Measurements from ENCODE around the gene NAV2. TPM values are rescaled to one million over a fixed set of nuclear protein-coding genes. Genes with fewer than 3 reads are reported as not detected.
"Not testable (repeated sequence)": the region's sequence is repeated elsewhere in the genome, so short reads cannot be mapped to it uniquely, and the experiment has no call there.

Gene NAV2
- polyA plus RNA-seq, 1 donor = 89.1 TPM

- DNase-seq = no peak
These were observed 193.5 kb downstream of the NAV2 start for GRCh38 chr11:19906126-19906525.

GRCh38 chr11:19907008-19907579, 194.5 kb downstream of the NAV2 start:
- no peak for DNase-seq

- no peak for DNase-seq
These were observed 195.2 kb downstream of the NAV2 start for GRCh38 chr11:19907839-19908238.

- no peak for DNase-seq
These were observed 198.3 kb downstream of the NAV2 start for GRCh38 chr11:19910931-19911330.

GRCh38 chr11:19912115-19912957, 199.7 kb downstream of the NAV2 start:
- DNase-seq = no peak

GRCh38 chr11:19912958-19913892, 200.6 kb downstream of the NAV2 start:
- DNase-seq = no peak

GRCh38 chr11:19913893-19914249, 201.2 kb downstream of the NAV2 start:
- DNase-seq = no peak

- no peak for DNase-seq
These were observed 203.2 kb downstream of the NAV2 start for GRCh38 chr11:19915808-19916207.

- no peak for DNase-seq
These were observed 204.4 kb downstream of the NAV2 start for GRCh38 chr11:19917069-19917468.

- no peak for DNase-seq
These were observed 205.8 kb downstream of the NAV2 start for GRCh38 chr11:19918302-19919049.

- DNase-seq = no peak
These were observed 206.5 kb downstream of the NAV2 start for GRCh38 chr11:19919050-19919561.

GRCh38 chr11:19920982-19921381, 208.3 kb downstream of the NAV2 start:
- no peak for DNase-seq

GRCh38 chr11:19921976-19922688, 209.5 kb downstream of the NAV2 start:
- no peak for DNase-seq

GRCh38 chr11:19922689-19923035, 210.0 kb downstream of the NAV2 start:
- DNase-seq = no peak

- DNase-seq = no peak
These were observed 211.0 kb downstream of the NAV2 start for GRCh38 chr11:19923626-19924025.

GRCh38 chr11:19924311-19924710, 211.7 kb downstream of the NAV2 start:
- DNase-seq = no peak

- no peak for DNase-seq
These were observed 212.1 kb downstream of the NAV2 start for GRCh38 chr11:19924716-19925115.

- not testable (repeated sequence) for DNase-seq
These were observed 214.8 kb downstream of the NAV2 start for GRCh38 chr11:19927403-19927802.

- DNase-seq = no peak
These were observed 216.5 kb downstream of the NAV2 start for GRCh38 chr11:19929147-19929546.

- DNase-seq = no peak
These were observed 217.0 kb downstream of the NAV2 start for GRCh38 chr11:19929655-19930054.

- peak; percentile 50 for DNase-seq
These were observed 218.6 kb downstream of the NAV2 start for GRCh38 chr11:19931141-19931770.
